T-helper 1 cell treated with Interleukin-12 subunit alpha and Interleukin-12 subunit beta and Interleukin-4 antibody, amounts not matched to agents 30 μg/mL and 1 μg/mL, for 36 hours (primary cell): ENCODE measurements around the gene RPL7L1.

Source experiments
- H3K27ac Mint-ChIP-seq: one replicate; pipeline ENCODE4 v1.8.0; 2021; ENCODE audit warnings: mild to moderate bottlenecking, mixed read lengths
- H3K27me3 Mint-ChIP-seq: one replicate; pipeline ENCODE4 v1.8.0; 2021; ENCODE audit warnings: low read depth, mixed read lengths
- H3K36me3 Mint-ChIP-seq: one replicate; pipeline ENCODE4 v1.8.0; 2021; ENCODE audit warnings: low read depth, mixed read lengths
- H3K4me1 Mint-ChIP-seq: one replicate; pipeline ENCODE4 v1.8.0; 2021; ENCODE audit warnings: low read depth, mixed read lengths
- H3K4me3 Mint-ChIP-seq: one replicate; pipeline ENCODE4 v1.8.0; 2021; ENCODE audit warnings: mild to moderate bottlenecking, moderate library complexity, mixed read lengths
- H3K9me3 Mint-ChIP-seq: one replicate; pipeline ENCODE4 v1.8.0; 2021; ENCODE audit warnings: mixed read lengths

RPL7L1 gene

DNA sequence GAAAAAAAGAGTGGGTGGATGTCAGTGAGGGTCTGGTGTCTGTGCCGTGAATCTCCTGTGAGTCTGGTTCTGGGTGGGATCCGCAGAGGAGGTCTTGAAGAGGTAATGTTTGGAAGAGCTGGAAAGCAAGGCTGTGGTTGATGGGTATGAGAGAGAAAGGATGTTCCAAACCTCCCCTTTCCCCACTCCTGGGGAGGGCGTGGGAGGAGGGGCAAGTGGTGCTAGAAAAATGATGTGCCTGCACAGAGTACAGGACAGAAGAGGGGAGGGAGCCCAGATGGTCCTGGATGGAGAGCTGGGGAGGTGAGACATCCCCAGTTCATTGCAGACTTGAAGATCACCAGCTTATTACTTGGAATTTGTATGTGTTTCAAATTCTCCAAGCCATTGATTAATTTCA is 53.0 kb downstream of the RPL7L1 start:
- Mint-ChIP-seq H3K27me3 (no peaks in the 10 kb centered on the region), H3K36me3 (peaks cover 41% of the 10 kb centered on the region), H3K9me3 (no peaks in the 10 kb centered on the region), H3K27ac (no peak overlapping the region), H3K4me3 (peak overlapping the region; percentile 2), H3K4me1 (peaks cover 31% of the 10 kb centered on the region)

GRCh38 chr6:42933205-42933604 is 53.8 kb downstream of the RPL7L1 start:
- Mint-ChIP-seq H3K4me1 (peaks cover 31% of the 10 kb centered on the region), H3K27ac (no peak overlapping the region), H3K9me3 (no peaks in the 10 kb centered on the region), H3K36me3 (peaks cover 44% of the 10 kb centered on the region), H3K4me3 (no peak overlapping the region), H3K27me3 (no peaks in the 10 kb centered on the region)

- Mint-ChIP-seq H3K27me3 (no peaks in the 10 kb centered on the region), H3K36me3 (peaks cover 43% of the 10 kb centered on the region), H3K27ac (no peak overlapping the region), H3K4me3 (no peak overlapping the region), H3K9me3 (no peaks in the 10 kb centered on the region), H3K4me1 (peaks cover 22% of the 10 kb centered on the region)
Measured at GRCh38 chr6:42935322-42935721, 55.9 kb downstream of the RPL7L1 start.

- Mint-ChIP-seq H3K36me3 (peaks cover 42% of the 10 kb centered on the region), H3K4me3 (no peak overlapping the region), H3K9me3 (no peaks in the 10 kb centered on the region), H3K27ac (no peak overlapping the region), H3K27me3 (no peaks in the 10 kb centered on the region), H3K4me1 (peaks cover 18% of the 10 kb centered on the region)
Measured at GRCh38 chr6:42936398-42936797, 57.0 kb downstream of the RPL7L1 start.

DNA sequence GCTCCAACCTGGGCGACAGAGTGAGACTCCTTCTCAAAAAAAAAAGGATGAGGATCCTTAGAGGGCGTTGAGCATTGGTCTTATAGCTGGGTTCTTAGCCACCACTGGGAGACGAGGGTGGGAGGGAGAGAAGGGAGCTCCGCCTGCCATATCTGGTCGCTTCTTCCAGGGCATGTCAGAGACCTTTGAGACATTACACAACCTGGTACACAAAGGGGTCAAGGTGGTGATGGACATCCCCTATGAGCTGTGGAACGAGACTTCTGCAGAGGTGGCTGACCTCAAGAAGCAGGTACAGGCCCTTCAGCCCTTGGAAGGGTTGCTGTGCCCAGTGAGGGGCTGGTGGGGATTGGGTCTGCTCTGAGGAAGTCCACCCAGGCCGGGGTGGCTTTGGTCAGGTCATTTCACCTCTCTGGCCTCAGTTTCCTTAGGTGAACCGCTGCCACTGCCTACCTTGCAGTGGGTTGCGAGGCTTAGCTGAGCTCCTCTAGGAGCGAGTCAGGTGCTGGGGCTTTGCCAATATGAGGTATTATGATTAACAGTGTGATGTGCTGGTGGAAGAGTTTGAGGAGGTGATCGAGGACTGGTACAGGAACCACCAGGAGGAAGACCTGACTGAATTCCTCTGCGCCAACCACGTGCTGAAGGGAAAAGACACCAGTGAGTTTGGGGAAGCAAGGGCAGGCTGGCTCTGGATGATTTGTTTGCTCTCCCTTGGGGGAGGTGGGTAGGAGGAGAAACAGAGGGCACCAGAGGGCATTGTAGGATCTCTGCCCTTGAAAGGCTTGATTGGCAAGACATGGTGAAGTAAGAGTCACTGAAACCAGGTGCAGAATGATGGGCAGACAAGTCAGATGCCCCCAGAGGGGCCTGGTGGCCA is 58.4 kb downstream of the RPL7L1 start:
- H3K36me3 Mint-ChIP-seq = peaks cover 34% of the 10 kb centered on the region
- H3K4me1 Mint-ChIP-seq = peaks cover 7% of the 10 kb centered on the region
- H3K4me3 Mint-ChIP-seq = no peak overlapping the region
- no peaks in the 10 kb centered on the region for H3K27me3 Mint-ChIP-seq
- H3K9me3 Mint-ChIP-seq = no peaks in the 10 kb centered on the region
- H3K27ac Mint-ChIP-seq = no peak overlapping the region

- Mint-ChIP-seq H3K36me3 (peaks cover 29% of the 10 kb centered on the region), H3K9me3 (no peaks in the 10 kb centered on the region), H3K4me1 (peaks cover 1% of the 10 kb centered on the region), H3K4me3 (no peak overlapping the region), H3K27ac (no peak overlapping the region), H3K27me3 (no peaks in the 10 kb centered on the region)
Measured at GRCh38 chr6:42938428-42938796, 59.0 kb downstream of the RPL7L1 start.

DNA sequence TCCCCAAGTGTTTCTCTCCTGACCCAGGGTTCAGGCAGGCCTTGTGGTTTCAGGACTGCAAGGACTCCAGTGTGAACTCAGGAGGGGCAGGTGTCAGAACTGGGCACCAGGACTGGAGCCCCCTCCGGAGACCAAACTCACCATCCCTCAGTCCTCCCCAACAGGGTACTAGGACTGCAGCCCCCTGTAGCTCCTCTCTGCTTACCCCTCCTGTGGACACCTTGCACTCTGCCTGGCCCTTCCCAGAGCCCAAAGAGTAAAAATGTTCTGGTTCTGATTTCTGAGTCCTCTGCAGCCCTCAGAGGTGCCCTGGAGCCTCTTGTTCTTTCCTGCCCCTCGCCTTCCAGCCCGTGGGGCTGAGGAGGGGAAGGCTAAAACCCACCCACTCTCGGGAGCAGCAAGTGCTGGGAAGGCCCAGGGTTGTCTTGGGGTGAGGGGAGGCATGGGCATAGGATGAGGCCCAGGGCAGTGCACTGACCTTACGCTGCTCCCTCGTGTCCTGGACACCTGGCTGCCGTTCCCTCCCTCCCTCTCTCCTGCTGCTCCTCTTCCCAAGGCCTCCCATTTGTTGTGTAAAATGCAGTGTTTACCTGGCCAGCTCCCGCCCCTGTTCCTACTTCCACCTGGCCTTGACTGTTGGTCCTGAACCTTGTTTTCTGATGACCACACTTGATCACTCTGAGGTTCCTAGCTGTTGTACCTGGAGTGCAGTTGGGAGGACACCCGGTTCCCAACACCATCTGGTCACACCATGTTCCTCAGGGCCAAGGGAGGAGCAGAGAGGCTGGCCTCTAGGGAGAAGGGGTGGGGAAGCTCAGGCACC is 59.8 kb downstream of the RPL7L1 start:
- Mint-ChIP-seq H3K27ac (no peak overlapping the region), H3K4me3 (no peak overlapping the region), H3K4me1 (peaks cover 2% of the 10 kb centered on the region), H3K9me3 (no peaks in the 10 kb centered on the region), H3K36me3 (peaks cover 27% of the 10 kb centered on the region), H3K27me3 (no peaks in the 10 kb centered on the region)
